Neural cell (in vitro differentiated cells): Measurements from ENCODE around the gene PRPH.

Experiments used
- EP300 ChIP-seq: fragments of 450-650 bp; conservative IDR thresholded peaks from 2 replicates; pipeline ENCODE4 v1.6.1; 2014; ENCODE audit warnings: antibody characterized with exemption, mild to moderate bottlenecking, moderate library complexity; ENCODE audit not compliant: poor library complexity, severe bottlenecking
- EZH2 ChIP-seq: fragments of 200-600, 300-800 bp; shearing (Covaris generic), sonication (generic); IDR thresholded peaks from 2 replicates; pipeline ENCODE4 v1.6.1; 2014; ENCODE audit warnings: antibody characterized with exemption, low read length, borderline replicate concordance, mild to moderate bottlenecking; ENCODE audit not compliant: insufficient read depth, poor library complexity, severe bottlenecking
- POLR2AphosphoS5 ChIP-seq: IDR thresholded peaks from 2 replicates; pipeline ENCODE4 v1.6.1; 2012
- TAF1 ChIP-seq: IDR thresholded peaks from 2 replicates; pipeline ENCODE4 v1.6.1; 2012; ENCODE audit warnings: low read depth
- TF ChIP-seq, protein P1 (sequence below): fragments of 450-650 bp; IDR thresholded peaks from 2 replicates; pipeline ENCODE4 v1.5.1; 2014; ENCODE audit warnings: antibody characterized with exemption, mild to moderate bottlenecking, moderate library complexity; ENCODE audit not compliant: poor library complexity, severe bottlenecking
- TF ChIP-seq, protein P2 (sequence below): IDR thresholded peaks from 2 replicates; pipeline ENCODE4 v1.6.1; 2012; ENCODE audit warnings: borderline replicate concordance

DNA sequence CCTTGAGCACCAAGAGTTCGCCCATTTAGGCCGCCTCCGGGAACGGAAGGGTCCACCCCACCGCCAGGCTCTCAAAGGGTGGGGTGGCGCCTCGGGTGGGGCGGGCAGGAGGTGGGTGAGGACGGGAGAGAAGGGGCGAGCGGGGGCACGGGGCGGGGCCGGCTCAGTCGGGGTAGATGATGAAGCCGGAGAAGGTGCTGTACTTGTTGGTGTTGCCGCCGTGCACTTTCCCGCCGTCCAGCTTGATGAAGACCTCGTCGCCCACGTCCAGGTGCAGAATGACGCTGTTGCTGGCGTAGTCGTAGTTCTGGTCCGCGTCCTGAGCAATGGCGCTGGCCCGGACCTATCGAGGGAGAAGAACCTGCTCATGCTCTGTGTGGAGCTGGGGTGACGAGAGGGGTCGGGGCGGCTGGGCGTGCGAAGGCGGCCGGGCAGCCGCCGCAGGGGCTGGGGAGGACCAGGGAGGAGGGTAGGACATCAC, 38.0 kb downstream of the PRPH start:
- TF ChIP-seq, protein P1, sequence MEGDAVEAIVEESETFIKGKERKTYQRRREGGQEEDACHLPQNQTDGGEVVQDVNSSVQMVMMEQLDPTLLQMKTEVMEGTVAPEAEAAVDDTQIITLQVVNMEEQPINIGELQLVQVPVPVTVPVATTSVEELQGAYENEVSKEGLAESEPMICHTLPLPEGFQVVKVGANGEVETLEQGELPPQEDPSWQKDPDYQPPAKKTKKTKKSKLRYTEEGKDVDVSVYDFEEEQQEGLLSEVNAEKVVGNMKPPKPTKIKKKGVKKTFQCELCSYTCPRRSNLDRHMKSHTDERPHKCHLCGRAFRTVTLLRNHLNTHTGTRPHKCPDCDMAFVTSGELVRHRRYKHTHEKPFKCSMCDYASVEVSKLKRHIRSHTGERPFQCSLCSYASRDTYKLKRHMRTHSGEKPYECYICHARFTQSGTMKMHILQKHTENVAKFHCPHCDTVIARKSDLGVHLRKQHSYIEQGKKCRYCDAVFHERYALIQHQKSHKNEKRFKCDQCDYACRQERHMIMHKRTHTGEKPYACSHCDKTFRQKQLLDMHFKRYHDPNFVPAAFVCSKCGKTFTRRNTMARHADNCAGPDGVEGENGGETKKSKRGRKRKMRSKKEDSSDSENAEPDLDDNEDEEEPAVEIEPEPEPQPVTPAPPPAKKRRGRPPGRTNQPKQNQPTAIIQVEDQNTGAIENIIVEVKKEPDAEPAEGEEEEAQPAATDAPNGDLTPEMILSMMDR = no peak
- TF ChIP-seq, protein P2, sequence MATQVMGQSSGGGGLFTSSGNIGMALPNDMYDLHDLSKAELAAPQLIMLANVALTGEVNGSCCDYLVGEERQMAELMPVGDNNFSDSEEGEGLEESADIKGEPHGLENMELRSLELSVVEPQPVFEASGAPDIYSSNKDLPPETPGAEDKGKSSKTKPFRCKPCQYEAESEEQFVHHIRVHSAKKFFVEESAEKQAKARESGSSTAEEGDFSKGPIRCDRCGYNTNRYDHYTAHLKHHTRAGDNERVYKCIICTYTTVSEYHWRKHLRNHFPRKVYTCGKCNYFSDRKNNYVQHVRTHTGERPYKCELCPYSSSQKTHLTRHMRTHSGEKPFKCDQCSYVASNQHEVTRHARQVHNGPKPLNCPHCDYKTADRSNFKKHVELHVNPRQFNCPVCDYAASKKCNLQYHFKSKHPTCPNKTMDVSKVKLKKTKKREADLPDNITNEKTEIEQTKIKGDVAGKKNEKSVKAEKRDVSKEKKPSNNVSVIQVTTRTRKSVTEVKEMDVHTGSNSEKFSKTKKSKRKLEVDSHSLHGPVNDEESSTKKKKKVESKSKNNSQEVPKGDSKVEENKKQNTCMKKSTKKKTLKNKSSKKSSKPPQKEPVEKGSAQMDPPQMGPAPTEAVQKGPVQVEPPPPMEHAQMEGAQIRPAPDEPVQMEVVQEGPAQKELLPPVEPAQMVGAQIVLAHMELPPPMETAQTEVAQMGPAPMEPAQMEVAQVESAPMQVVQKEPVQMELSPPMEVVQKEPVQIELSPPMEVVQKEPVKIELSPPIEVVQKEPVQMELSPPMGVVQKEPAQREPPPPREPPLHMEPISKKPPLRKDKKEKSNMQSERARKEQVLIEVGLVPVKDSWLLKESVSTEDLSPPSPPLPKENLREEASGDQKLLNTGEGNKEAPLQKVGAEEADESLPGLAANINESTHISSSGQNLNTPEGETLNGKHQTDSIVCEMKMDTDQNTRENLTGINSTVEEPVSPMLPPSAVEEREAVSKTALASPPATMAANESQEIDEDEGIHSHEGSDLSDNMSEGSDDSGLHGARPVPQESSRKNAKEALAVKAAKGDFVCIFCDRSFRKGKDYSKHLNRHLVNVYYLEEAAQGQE = no peak
- TF ChIP-seq EZH2 = no peak
- TF ChIP-seq EP300 = no peak
- no peak for TF ChIP-seq POLR2AphosphoS5
- TF ChIP-seq TAF1 = no peak
